ENCODE results near the gene ACP6. TPM values are rescaled to one million over a fixed set of nuclear protein-coding genes. Genes with fewer than 3 reads are reported as not detected.

Gene ACP6
- total and polyA plus RNA-seq, 2 of the 13 experiments (the other 11 are each of a cell fraction or from before 2014, with no cell fraction given) = 18.1 to 33.7 TPM

GRCh38 chr1:147641695-147642592, 28.4 kb downstream of the ACP6 start (continued):
- TF ChIP-seq TRAFD1 (CRISPR knock-in tag; IDR thresholded peaks at IDR 0.05; ENCODE audit: borderline replicate concordance) (no peak), PBX3 (CRISPR knock-in tag; IDR thresholded peaks at IDR 0.05; ENCODE audit: borderline replicate concordance) (no peak), ZSCAN25 (CRISPR knock-in tag; IDR thresholded peaks at IDR 0.05) (no peak), HBP1 (CRISPR knock-in tag; IDR thresholded peaks at IDR 0.05; ENCODE audit: low read depth) (no peak), POLR2A (IDR thresholded peaks at IDR 0.05; ENCODE audit: insufficient read depth in 1 of 2, low read depth in 2 of 2, low read length in 2 of 2) (no peak), DZIP1 (CRISPR knock-in tag; IDR thresholded peaks at IDR 0.05) (no peak), MAFK (conservative IDR thresholded peaks at IDR 0.05 in 1 of 2, IDR thresholded peaks at IDR 0.05 in 1 of 2; ENCODE audit: low read length in 2 of 2) (peak in 1 of 2 experiments; percentile 54; a peak in 2 of 4 replicates), ZNF773 (CRISPR knock-in tag; IDR thresholded peaks at IDR 0.05; ENCODE audit: borderline replicate concordance) (no peak), ZNF780A (CRISPR knock-in tag; IDR thresholded peaks at IDR 0.05) (no peak), ZNF790 (CRISPR knock-in tag; IDR thresholded peaks at IDR 0.05; ENCODE audit: borderline replicate concordance) (no peak), ZNF609 (CRISPR knock-in tag; IDR thresholded peaks at IDR 0.05; ENCODE audit: borderline replicate concordance) (no peak), ZNF652 (CRISPR knock-in tag; IDR thresholded peaks at IDR 0.05; ENCODE audit: borderline replicate concordance, low read depth) (0 out of 2 replicates have a peak, but pooled peaks have one; percentile 14), RBM39 (IDR thresholded peaks at IDR 0.05; ENCODE audit: low read depth, low read length, poor library complexity, severe bottlenecking) (no peak), XRCC5 (optimal IDR thresholded peaks at IDR 0.05; ENCODE audit: low read length) (peak; percentile 69), ZNF3 (CRISPR knock-in tag; IDR thresholded peaks at IDR 0.05) (no peak), ZNF891 (CRISPR knock-in tag; IDR thresholded peaks at IDR 0.05) (no peak)
